GDM1 (cell line): Measurements from ENCODE around the gene PVALB.

ENCODE experiments used
- DNase-seq: peaks from one replicate; lab custom pipeline; 2025; lab: John Stamatoyannopoulos, UW

Gene PVALB

DNA sequence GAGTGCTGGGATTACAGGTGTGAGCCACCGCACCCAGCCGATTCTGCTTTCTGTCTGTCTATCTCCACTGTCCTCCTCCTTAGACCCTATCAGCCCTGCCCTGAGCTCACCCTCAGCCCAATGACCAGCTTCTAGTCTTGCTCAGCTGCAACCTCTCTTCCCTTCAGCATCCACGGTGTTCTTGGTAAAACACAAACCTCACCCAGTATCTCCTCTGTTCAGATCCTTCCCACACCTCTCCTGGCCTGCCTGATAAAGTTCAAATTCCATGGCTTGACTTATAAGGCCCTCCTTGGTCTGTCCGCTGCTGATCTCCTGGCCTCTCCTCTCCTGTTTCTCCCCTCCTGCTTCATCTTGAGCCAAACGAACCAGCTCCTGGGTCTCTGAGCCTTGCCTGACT lies 29.4 kb upstream of the PVALB start:
- no peak for DNase-seq

- DNase-seq = no peak
Measured at GRCh38 chr22:36840106-36840505, 23.3 kb upstream of the PVALB start.

DNA sequence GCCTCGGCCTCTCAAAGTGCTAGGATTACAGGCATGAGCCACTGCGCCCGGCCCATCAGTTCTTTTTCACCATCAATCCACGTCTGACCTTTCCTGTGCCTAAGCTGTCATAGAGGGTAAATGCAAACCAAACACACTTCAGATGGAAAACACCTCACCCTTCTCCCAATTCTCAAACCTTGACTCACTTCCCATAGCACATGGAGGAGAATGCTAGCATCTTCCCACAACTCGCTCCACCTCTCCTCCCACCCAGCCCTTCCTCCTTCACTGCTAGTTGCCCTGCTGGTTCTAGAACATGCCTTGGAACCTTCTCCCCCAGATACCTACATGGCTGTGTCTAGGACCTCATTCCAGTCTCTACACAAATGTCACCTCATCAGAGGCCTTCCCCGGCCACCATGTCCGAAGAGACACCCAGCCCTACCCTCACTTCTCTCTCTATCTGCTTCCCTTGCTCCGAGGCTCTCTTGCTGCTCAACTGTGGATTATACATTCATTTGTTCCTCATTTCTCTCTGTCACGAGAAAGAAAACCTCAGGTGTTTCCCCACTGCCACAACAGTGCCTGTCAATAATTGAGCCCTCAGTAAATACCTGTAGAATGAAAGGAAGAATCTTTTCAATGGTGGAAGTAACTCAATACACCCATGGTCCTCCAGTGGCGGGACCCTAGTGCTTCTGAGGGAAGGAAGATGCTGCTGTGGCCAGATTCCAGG lies 22.7 kb upstream of the PVALB start:
- no peak for DNase-seq

DNA sequence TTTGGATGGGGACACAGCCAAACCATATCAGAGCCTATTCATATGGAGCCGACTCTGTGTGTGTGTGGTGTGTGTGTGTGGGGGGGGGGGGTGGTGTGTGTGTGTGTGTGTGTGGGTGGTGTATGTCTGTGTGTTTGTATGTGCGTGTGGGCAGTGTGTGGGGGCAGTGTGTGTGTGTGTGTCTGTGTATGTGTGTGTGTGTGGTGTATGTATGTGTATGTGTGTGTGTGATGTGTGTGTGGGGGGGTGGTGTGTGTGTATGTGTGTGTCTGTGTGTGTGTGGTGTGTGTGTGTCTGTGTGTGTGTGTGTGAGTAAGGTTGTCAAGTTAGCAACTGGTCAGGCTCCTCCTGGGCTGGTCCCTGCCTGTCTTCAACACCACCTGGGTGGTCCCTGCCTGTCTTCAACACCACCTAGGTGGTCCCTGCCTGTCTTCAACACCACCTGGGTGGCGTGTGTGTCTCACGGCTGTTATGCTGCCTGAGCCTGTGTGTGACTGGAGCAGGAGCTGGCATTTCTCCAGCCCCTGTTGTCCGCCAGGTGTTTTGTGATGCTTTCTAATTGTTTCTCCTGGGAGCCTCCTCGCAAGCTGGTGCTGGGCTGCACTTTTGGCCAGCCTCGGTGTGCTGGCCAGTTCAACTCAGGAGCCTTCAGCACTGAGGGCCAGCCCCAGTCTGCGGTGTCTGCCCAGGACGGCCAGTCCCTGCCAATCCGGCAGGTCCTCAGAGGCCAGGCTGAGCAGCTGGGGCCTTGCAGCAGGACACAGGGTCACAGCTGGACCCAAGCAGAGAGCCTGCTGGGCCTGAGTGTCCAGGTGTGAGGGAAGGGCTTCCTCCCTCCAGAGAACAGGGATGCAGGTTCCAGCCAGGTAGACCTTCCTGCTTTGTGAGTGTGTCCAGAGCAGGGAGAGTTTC lies 21.5 kb upstream of the PVALB start:
- DNase-seq = no peak

DNA sequence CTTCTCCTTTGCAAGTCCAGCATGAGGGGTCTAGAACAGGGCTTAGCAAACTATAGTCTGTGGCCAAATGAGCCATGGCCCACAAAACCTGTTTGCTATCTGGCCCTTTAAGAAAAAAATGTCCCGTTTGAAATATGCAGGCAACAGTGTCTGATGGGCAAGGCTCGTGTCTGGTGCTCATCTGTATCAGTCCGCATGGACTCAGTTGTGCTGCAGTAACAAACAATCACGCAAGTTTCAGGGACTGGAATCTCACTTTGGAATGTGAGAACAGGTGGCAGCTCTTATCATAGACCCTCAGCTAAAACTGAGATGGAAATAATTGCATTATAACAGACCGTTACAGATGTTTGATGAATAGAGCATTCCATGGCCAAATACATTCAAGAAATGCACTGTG lies 19.1 kb upstream of the PVALB start:
- no peak for DNase-seq

DNA sequence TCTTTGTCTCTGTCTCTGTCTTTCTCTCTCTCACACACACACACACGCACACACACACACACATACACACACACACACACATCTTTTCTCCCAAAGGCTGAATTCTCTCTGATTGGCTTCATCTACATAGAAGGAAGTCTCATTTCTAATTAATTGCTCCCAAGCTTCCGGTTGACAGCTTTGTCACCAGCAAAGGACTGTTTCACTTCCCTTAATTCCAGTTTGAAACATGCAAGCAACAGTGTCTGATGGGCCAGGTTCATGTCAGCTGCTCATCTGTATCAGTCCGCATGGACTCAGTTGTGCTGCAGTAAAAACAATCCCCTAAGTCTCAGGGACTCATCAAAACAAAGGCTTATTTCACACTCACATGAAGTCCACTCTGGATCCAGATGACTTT lies 16.2 kb upstream of the PVALB start:
- DNase-seq = no peak

GRCh38 chr22:36831717-36832116 lies 14.9 kb upstream of the PVALB start:
- DNase-seq = no peak

DNA sequence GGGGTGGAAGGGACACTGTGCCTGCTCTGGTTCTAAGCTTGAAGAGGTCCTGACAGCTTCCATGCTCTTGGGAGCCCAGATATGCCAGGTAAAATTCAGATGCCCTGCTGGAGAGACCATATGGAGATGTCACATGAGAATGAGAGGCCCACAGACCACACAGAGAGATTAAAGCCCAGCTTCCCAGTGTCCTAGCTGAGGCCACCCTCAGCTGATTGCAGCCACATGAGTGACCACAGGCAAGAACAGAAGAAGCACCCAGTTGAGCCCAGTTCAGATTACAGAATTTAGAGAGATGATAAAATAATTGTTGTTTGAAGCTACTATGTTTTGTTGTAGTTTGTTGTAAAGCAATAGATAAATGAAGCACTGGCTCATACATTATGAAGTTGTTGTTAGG lies 14.4 kb upstream of the PVALB start:
- no peak for DNase-seq

DNA sequence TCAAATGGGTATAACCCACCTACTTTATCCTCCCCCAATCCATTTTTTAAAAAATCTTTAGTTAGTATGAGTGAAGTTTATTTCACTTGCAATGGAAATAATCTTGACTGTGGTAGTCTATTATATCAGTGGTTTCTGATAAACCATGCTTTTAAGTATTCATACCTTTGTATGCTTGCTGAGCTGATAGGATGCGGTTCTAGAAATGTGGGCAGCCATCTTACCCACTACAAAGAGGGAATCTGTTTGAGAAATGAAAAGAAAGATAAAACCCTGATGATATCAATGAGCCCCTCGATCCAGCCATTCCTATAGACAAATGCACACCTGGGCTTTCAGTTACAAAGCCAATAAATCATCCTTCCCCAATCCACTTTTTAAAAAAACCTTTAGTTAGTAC lies 13.8 kb upstream of the PVALB start:
- DNase-seq = no peak

DNA sequence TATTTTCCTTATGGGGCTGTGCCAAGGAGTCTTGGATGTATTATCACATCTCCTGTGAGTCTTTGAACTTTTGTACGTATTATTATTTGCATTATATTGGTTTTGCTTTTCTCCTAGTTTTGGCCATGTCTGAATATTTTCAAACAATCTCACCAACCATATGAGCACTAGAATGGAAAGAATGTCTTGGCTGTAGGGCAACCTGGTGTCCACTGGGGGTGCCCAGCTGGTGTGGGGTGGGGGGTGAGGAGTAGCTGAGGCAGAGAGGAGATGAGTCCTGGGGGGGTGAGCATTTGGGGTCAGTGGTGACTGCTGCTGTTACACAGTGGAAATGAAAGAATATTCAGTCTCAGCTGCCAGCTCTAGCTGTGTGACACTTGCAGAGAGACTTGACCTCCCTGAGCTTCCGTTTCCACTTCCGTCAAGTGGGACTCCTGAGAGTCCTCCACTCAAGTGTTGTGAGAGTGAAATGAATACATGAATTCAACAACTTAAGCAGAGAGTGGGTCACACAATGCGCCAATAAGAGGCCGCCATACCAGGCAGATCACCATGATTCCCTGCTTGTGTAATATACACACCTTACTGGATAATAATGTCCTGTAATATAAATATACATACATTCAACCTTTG lies 12.7 kb upstream of the PVALB start:
- no peak for DNase-seq

DNA sequence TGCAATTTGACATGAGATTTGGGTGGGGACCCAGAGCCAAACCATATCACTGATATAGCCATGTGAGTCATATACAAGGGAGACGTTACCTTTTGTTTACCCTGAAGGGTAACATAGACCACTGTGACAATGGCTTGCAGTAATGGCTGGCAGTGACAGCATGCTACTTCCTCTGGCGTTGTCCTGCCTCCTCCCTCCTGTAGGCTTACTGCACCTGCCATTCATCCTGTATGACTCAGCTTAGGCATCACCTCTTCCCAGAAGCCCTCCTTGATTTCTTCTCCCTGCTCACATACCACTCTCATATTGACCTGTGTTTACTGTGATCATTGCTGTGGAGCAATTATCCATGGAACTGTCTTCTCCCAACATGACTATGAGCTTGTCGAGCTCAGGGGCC lies 12.0 kb upstream of the PVALB start:
- DNase-seq = no peak

DNA sequence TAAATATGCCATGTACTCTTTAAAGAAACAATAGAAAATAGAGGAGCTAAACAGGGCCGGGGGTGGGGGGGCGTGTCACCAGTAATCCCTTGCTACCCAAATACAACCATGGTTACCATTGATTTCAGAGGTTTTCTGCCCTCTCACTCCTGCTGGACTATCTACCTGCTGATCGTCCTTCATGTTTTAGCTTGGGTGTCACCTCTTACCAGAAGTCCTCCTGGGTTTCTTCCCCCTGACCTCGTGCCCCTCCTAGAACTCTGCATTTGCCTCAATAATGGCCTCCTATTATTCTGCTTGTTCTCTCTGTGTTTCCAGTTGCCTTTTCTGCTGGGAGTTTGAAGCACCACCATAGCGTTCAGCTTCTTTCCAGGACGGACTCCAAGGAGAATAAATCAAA lies 9.4 kb upstream of the PVALB start:
- DNase-seq = no peak

DNA sequence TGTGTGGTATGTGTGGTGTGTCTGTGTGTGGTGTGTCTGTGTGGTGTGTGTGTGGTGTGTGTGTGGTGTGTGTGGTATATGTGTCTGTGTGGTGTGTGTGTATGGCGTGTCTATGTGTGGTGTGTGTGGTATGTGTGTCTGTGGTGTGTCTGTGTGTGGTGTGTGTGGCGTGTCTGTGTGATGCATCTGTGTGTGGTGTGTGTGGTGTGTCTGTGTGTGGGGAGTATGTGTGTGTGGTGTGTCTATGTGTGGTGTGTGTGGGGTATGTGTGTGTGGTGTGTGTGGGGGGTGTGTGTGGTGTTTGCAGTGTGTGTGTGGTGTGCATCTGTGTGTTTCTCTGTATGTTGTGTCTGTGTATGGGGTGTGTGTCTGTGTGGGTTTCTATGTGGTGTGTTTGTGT lies 7.8 kb upstream of the PVALB start:
- DNase-seq = no peak

DNA sequence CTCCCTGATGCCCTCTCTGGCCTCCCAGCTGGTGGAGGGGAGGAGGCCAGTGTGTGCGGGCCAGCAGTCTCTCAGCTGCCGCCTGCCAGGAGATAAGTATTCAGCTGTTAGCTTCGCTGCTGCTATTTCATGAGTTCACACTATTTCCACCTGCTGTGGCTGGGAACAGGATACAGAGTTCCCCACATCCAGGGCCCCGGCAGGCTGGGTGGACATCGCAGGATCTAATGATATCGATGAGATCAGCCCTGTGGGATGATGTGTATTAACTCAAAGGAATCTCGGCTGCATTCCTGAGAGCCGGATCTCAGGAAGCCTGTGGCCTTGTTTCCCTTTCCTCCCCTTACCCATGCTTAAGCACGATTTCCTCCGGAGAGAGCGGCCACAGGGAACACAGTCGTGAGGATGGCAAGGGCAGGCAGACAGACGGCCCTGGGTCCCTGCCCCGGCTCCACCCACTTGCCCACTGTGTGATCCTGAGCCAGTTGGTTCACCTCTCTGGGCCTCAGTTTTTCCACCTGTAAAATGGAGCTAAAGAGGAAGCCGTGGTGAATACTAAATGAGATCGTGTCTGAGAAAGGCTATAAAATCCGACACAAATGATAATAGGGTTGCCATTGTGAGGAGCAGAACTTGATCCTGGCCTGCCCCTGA lies 6.5 kb upstream of the PVALB start:
- DNase-seq = no peak

GRCh38 chr22:36822581-36822980 lies 5.7 kb upstream of the PVALB start:
- DNase-seq = no peak

GRCh38 chr22:36819112-36819511 lies 2.3 kb upstream of the PVALB start:
- no peak for DNase-seq

DNA sequence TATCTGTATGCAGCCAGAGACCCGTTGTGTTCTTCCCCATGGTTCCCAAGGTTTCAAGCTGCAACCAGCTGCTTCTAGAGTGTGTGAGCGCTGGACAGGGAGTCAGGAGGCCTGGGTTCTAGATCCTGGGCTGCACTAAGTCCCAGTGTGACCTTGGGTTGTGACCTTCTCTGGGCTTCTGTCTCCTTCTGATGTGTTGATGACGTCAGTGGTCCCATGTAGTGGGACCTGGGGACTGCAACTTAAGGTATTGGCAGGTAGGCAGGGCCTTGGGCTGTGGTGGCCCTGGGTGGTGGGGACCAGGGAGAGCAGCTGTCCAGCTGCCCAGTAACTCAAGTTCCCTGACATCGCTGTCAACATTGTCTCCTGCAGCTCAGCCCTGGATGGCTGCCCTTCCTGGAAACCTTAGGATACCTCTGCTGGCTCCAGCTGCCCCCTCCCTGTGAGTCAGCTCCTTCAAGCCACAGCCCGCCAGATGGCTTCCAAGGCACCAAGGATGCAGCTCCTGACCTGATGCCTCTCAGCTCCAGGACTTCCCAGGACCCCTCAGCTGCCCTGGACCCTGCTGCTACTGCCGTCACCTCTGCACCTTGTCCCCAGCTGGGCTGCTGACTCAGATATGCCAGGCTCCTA lies 1.3 kb upstream of the PVALB start:
- no peak for DNase-seq

- no peak for DNase-seq
Measured at GRCh38 chr22:36817525-36817848, 652 bp upstream of the PVALB start.

- no peak for DNase-seq
Measured at GRCh38 chr22:36816339-36816635, 548 bp downstream of the PVALB start.

GRCh38 chr22:36815558-36816338 lies 1.1 kb downstream of the PVALB start:
- no peak for DNase-seq

DNA sequence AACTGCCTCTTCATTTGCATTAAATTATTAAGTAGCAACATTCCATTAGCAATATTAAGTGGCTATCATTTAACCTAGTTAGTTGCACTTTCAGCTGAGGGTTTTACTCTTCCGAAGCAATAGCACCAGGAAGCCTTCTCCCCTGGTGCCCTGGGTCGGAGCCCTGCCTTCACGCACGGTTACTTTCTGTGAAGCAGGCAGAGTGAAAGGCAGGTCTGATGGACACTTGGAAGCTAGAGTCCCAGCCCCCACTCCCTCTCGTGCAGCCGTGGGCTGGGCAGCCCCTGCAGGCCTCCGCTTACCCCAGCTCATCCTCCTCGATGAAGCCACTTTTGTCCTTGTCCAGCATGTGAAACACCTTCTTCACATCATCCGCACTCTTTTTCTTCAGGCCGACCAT lies 2.0 kb downstream of the PVALB start:
- DNase-seq = no peak
